ENCODE data around the gene LINGO1.

Gene LINGO1

DNA sequence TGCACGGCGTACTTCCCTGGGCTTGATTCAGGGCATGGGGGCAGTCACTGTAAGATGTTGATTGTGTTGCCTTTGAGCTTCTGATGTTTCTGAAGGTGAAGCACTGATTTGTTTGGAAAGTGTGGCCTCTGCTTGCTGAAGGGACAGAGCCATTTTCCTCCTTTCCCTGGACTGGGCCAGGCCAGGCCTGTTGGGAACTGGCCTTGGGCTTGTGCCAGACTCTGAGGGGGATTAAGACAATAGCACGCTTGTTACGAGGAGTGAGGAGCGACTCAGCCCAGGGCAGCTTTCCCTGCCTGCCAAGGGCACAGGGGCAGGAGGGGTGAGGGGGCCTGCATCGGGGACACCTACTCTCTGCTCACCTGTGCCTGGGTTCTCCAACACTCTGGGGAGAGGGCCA, 42.9 kb downstream of the LINGO1 start:
- no peak for DNase-seq

DNA sequence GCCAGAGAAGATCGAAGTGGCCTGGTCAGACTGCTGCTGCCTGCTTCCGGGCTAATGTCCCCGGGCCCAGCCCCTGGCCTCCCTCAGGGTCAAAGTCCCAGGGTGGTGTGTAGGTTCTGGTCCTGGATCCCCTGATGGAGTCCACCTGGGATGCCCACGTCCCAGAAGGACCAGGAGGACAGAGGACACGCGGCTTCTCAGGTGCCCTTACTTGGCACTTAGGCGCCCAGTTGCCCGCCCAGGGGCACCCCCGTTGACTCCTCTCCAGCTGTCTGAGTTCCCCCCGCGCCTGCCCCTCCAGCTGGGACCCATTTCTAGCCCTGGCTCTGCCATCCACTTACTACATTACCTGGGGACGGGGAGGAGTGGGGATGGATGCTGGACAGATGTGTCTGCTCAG, 44.6 kb downstream of the LINGO1 start:
- DNase-seq: no peak

DNA sequence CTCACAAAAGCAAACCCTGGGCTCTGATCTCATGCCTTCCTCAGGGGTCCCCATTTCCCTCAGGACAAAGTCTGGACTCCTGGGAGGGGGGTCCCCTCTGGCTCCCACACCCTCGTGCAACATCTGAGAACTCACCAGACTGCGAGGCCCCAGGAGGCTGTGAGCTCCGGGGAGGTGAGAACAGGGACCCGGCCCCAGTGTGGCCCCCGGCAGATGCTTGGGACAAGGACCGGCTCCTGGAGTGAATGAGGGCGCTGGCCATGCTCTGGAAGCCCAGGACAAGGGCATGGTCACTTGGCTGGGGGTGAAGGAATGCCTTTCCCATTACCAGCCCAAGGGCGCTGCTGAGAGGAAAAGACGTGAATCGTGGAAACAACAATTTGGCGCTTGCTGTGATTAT, 48.0 kb downstream of the LINGO1 start:
- no peak for DNase-seq

DNA sequence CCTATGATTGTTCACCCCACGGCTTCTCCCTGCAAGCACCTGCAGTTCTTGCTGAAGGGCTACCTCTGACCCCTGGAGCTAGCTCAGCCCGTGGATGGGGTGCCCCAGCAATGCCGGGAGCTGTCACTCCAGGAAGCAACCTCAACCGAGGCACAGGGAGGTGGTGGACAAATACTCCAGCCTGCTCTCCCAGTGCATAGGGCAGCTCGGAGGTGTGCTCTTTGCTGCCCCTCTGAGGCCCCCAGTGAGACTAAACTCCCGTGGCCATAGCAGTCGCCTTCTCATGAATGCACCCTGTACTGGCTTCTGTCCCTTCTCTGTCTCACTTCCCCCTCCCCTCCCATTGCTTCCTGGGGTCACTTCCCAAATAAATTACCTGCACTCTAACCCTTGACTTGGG, 48.5 kb downstream of the LINGO1 start:
- DNase-seq: no peak

DNA sequence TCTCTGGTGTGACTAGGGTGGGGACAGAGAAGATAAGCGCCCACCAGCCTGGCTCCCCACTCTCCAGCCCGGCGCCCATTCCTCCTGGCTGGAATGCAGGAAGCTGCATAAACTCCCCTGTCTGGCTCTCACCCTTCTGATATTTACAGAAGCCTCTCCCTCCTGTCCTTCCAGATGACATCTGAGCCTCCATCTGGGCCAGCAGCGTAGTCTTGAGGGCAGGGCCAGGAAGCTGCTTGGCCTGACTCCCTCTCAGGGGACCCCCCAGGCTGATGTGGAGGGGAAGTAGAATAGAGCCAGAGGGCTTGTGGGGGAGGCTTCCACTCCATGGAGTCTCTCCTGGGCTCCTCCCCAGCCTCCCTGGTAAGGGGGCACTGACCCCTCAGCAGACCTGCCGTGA, 49.9 kb downstream of the LINGO1 start:
- no peak for DNase-seq

DNA sequence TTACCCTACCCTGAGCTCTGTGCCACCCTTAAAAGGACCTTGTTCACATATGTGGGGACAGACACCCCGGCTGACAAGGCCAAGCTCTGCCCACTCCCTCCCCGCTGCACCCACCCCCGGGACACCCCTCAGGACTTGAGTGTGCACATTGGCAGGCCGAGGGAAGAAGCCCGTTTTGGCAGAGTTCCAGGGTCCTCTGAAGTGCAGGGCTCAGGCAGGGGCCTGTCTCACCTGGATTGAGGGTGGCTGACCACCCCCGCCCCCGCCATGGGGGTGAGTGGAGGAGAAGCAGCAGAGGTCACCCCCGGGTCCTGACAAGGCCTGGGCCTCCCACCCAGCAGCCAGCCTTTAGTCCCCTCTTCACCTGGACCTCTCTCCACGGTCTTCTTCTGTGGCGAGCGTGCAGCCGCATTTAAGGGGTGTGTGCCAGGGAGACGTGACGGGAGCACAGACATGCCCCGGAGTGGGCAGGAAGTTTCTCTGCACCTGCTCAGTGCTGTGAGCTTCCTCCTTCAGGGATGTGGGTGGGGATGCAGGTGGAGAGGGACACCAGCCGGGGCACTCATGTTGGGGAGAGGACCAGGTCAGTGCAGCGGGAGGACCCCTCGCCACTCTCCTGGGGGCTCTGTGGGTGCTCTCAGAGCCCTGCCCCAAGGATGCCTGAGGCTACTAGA, 50.7 kb downstream of the LINGO1 start:
- no peak for DNase-seq

DNA sequence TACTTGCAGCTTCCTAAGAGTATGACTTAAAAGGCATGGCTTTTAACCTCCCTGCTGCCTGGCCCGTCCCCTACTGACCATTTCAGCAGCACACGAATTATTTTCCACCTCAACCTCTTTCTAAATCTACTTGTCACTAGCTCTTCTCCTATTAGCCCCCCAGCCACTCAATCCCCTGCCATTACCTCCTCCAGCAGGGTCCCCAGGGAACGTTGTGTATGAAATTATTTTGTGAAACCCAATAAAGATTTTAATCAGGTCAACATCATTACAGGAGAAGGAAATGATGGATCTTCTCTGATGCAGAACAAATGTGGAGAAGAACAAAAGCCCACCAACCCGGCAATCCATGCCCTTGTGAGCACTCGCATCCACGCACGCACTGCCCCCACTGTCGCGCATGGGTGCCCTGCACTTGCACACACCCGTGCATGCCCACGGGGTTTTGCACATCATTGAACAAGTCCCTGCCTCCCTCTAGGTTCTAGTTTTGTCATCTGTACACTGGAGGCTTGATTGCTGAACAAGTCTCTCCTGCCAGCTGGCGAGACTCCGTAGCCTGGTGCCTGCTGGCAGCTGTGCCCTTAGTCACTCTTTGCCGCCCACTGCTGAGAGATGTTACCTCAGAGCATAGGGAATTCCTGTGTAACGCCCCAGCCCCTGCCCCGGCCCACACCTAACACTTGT, 51.6 kb downstream of the LINGO1 start:
- DNase-seq: peak; percentile 67

DNA sequence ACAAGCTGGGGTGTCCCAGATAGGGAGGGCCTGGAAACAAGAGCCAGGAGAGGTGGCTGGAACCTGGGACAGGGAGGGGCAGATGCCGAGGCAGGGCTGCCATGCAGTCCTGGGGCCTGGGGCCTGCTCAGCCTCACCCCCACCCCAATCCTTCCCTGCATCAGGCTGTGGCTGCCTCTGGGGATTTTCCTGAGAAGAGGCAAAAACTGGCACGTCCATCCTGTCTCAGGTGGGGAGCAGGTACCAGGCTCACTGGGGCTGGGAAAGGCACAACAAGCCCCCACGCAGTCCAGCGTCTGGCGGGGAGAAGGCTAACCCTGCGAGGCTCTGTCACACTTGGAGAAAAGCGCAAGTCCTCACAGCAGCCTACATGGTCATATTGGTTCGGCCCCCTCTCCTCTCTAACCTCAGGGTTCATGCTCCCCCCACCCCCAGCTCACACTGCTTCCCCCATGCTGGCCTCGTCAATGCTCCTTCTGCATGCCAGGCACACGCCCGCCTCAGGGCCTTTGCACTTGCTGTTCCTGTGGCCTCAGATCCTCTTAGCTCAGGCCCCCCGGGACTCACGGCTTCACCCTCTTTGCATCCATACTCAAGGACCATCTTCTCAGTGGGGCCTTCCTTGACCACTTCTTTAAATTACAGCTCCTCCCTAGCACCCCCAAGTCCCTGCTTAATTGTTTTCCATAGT, 53.1 kb downstream of the LINGO1 start:
- DNase-seq: no peak

DNA sequence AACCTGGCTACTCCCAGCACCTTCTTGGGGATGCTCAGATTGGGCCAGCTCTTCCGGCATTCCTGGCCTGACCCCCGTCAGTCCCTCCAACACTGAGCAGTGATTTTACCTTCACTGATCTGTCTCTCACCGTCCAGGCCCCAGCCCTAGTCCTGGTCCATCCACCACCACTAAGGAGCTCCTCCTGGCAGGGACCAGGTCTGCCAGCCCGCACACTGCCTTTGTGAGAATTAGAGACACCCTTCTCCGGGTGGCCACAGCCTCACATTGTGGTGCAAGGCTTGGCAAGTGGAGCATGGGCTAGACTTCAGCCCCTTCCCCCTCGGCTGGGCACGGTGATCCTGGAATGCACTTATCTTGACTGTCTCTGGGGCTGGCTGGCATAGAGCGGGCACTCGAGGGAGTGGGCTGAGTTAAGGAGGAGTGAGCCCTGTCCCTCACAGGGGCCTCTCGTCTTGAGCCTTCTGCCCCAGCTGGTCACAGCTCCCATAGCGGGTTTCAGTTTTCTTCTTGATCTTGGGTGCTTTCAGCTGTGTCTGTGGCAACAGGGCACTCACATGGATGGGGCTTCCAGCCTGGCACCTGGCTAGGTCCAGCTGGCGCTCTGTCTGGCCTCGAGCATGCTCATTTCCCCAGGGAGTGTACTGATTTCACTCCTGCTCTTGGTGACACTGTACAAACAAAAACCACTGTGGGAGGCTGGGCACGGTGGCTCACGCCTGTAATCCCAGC, 53.9 kb downstream of the LINGO1 start:
- peak; percentile 72 for DNase-seq

DNA sequence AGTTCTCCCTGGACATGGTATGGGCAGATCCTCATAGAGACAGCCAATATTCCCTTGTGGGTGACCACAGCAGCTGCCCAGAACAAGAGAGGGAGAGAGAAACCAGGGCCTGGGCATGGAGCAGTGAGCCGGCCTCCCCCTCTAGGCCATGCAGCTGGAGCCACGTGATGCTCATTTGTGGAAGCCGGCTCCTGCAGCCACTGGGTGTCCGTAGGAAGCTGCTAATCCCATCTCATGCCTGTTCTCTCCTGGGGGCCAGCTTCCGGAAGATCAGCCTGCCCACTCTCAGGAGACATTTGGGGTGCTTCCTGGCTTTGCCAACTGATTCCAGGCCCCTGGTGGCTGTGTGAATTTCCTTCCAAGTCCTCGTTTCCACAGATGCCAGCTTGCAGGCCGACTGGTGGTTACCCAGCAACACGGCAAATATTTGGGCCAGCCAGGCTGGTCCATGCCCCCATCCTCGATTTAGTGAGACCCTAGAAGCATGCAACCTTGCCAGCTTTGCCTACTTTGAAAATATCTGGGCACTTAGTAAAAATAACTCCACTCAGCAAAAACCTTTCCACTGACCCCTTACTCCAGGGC, 55.3 kb downstream of the LINGO1 start:
- DNase-seq: no peak

DNA sequence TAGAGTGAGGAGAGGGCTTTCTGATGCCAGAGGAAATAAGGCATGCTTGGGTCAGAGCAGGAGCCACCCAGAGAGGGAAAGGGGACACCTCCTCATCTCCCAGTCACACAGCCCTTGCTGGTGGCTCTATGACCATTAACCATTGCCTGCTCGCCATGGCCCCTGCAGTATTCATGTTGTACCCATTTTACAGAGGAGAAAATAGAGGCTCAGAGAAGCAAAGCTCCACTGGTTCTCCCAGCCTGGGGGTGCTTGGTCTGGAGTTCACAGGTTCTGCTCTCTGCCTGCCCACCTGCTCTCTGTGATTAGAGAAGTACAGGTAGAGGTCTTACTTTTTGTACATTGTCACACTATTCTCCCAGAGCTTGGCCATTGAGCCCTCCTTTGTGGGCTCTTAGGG, 56.2 kb downstream of the LINGO1 start:
- DNase-seq: no peak

DNA sequence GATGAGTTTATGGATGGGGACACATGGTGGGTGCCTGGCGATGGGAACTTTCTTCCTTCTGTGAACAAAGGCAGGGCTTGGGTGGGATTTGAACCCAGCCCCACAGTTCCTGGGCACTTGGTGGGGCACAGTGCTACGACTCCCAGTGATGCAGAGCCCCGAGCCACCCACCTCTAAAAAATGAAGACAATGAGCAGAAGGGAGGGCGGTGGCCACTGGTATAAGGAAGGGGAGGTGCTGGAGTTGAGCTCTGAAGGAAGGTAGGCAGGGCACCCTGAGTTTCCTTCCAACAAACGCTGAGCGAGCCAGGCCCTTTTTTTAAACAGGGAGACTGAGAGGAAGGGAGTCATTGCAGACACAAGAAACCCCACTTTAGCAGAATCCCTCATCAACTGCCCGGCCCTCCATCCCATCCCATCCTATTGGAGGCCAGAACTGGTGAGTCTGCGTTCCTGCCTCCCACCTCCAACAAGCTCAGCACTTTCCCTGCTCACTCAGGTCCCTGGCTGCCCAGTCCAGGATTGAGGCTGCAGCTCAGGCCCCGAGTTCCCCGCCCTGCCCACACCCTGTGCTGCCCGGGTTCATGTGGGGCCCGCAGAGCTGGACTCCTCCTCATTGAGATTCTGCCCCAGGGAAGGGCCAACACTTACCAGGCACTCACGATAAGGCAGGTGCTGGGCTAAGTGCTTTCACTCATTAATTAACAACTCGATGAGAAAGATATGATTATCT, 57.3 kb downstream of the LINGO1 start:
- DNase-seq: no peak

DNA sequence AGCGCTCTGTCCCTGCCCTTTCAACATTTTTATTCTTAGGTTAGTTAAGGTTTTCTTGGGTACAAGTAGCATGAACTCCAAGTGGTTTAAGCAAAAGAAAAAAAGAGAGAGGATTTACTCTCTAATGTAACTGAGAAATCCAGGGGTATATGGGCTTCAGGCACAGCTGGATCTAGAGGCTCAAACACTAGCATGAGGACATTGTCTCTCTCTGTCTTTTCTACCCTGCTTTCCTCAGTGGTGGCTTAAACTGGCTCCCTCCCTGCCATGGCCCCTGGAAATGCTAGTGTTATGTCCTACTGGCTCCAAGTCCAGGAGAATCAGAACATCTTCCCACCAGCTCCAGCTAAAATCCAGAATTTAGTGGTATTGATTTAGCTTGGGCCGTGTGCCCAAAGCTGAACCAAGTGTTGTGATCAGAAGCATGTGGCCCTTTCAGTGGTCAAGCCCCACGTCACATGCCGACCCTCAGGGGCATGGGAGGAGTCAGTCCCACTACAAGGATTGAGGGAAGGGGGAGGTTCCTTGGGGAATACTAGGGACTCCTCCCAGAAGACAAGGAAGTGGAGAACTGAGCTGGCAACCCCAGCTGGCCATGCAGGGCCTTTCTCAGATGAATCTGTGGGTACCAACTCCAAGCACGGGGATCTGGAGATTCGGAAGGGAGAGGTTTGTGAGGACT, 58.0 kb downstream of the LINGO1 start:
- no peak for DNase-seq

DNA sequence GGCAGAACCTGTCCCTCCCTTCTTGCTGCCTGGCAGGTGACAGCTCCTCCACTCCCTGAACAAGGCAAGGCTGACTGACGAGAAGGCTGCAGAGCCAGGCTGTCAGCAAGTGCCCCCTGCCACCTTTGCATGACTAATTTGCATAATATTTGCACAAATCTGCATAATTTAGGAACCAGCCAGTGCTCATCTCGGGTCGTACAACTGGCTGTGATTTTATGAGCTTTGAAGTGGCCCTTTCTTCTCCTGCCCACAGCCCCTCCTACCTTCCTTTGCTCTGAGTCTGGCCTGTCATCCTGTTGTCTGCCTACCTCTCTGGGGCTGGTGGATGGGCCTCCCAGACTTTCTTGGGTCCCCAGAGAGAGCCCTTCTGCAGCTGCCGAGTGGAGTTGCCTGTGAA, 58.9 kb downstream of the LINGO1 start:
- DNase-seq: no peak

DNA sequence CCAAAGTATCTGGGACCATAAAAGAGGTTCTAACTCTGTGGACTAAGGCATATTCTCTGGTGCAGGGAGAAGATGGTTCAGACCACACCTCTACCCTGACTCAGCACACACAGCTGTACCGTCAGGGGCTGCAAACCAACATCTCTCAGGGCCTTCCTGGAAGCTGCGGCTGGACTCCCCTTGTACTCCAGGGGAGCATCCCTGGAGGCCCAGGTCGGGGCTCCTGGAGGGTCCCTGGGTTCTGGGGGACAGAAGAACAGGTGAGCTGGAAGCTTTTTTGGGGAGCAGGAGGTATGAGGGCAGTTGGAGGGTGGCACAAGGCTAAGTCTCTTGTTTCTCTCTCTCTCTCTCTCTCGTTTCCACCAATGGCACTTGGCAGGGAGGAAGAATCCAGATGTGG, 60.5 kb downstream of the LINGO1 start:
- no peak for DNase-seq

DNA sequence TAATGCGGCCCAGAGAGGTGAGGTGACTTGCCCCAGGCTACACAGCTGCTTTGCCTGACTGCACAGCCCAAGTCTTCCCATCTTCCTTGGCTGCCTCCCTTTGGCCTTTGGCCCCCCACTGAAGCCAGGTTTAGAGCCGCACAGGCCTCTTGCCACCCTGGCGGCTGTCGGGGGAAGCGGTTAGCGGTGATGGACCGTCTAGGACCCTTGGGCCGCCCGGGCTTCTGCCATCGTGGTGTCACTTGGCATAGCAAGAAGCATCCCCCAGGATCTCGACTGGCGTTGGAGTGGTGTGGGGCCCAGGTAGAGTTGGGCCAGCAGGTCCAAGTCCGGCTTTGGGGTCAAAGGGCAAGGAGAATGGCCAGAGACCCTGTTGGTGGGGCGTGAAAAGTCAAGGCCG, 61.0 kb downstream of the LINGO1 start:
- no peak for DNase-seq

DNA sequence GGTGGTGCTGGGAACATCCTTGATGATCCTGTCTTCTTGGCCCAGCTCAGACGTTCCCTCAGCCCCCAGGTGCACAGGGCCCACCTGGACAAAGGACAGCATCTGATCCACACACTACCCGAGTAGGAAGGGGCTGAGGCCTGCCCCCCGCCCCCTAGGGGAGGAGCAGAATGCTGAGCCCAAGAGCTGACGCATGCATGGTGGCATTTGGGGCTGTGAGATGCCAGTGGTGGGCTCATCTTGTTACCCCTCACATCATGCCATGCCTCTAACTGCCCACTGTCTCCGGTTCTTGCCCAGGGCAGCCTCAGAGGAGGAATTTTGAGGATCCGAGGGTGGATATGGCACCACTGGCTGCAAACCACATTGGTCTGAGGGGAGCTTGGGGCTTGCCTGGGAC, 61.5 kb downstream of the LINGO1 start:
- DNase-seq: no peak

DNA sequence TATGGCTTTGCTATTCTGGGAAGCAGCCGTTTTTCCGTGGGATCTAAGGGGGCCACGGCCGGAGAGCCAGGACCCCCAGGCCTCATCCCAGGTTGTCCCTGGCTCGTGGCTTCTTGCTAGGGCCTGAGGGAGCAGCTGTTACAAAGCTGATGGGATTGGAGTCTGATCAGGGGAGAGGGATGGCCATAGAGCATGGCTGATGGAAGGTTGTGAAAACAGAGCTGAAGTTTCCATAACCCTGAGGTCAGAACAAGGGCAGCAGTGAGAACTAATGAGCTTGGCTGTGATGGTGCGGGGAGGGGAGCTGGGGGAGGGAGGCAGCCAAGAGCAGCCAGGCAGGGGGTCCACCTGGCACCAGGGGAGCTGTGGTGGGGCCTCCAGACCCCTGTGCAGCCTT, 63.0 kb downstream of the LINGO1 start:
- DNase-seq: no peak

DNA sequence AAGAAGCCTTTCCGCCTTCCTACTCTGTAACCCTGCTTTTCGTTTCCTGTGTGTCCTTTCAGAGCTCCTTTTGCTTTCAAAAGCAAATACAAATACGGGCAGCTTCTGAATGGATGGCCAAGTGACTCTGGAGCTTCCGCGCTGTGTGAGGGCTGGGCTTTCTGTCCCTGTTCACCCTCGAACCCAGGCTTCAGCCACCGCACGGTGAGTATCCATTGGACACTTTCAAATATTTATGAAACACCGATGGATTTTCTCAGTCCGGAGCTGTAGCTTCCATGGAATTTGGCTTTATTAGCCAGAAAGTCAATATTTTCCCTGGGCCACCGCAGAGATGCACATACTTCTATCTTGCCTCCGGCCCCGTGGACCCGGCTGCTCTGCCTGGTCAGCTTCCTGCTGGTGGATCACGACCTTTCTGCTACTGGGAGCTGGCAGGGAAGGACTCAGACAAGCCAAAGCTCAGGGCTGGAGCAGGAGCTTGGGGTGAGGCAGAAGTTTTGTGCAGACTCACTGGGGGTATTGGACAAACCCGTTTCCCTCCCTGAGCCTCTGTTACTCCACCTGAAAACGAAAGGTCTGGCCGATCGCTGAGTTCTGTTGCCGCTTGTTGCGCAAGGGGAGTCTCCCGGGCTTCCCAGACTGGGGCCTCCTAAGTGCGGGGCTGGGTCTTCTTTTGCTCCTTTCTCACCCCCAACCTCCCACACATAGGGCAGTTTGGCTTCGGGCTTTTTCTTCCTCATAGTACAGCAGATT, 63.6 kb downstream of the LINGO1 start:
- DNase-seq: no peak

DNA sequence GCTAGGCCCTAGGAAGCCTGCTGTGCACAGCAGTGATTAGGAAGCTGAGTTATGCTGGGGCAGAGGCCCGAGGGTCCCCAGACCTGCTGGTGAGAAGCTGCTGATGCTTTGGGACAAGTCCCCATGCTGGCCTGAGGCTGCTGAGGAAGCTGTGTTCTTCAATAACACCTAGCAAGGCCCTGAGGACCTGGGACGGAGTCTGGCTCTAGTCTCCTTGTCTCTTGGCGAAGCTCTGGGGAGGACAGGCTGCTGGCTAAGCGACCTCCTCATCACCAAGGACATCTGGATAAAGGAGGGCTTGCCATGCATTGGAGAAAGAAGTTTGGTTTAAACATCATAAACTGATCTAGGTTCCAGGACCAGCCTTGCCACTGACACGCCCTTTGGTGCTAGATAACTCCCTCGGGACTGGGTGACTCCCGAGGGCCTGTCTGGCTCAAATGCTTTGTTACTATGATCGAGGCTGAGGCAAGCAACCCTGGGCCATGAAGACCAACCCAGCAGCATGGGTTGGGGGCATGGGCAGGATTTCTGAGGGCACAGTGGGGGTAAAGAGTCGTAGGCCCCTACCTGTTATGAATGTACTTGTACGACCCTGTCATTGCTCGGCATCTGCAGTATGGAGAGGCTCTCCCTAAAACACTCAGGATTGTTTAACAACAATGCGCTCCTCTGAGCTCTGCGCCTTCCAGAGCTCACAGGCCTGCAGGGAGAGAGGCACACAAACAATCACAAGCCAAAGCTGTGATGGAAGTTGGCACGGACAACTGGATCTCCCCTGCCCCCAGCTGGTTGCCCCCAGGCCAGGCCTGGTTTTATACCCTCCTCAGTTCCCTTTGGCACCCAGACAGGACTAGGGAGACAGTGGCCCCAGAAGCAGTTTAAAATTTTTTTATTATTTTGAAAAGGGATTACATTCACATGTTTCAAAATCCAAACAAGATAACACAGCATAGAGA, 64.4 kb downstream of the LINGO1 start:
- DNase-seq: no peak

Measured in NCI-H2171 (cell line).